HUDEP-2 (cell line): ENCODE data around the gene SCUBE1.

ENCODE experiments used
- DNase-seq, 76 experiments: peaks; one replicate each; lab custom pipeline; 2025; ENCODE audit not compliant: unreplicated experiment in 76 of 76; lab: John Stamatoyannopoulos, UW

SCUBE1 gene

DNA sequence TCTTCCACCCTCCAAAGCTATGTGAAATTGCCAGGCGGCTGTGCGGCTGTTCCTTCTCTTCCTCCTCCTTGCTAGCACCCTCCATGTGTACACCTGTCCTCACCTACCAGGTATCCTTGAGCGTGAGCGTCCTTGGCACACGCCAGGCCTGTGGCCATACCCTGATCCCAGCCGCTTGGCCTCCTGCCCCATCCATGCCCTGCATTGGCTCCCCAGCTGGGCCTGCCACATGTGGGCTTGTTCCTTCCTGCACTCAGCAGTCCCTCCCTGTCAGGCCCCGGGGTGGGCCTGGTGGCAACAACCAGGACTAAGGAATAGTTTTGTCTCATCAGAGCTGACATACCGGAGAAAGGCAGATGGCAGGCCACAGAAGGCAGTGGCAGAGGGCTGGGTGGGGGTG lies 40.0 kb downstream of the SCUBE1 start:
- DNase-seq = no peak

- no peak for DNase-seq
Measured at GRCh38 chr22:43302531-43303041, 40.6 kb downstream of the SCUBE1 start.

GRCh38 chr22:43301866-43302265 lies 41.3 kb downstream of the SCUBE1 start:
- no peak for DNase-seq

DNA sequence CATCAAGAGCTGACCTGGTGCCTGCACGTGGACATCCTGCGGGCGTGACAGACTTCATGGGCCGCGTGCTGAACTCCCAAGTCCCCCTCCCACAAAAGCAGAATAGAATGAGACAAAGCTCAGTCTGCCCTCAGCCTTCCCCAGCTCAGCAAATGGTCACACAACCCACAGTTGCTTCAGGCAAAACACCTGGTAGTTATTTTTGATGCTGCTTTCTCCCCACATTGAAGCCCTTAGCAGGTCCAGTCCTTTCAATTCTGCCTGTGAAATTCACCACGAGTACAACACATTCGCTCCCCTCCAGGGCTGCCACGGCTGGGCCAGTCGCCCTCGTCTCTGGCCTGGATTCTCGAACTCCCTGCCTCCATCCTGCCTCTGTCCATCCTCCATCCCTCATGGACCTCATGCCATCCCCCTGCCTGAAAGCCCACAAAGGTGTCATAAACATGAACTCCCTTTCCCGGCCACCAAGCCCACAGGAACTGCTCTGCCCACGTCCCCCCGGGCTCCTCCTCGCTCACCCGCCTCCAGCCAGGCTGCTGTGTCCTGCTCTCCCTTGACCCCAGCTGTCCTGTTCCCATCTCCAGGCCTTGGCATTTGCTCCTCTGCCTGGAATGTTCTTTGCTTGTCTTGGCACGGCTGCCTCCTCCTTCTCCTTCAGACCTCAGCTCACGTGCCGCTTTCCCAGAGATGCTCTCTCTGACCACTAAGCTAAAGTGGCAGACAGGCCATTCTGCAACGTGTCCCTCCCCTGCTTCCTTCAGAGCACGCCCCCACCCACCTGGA lies 42.1 kb downstream of the SCUBE1 start:
- DNase-seq = no peak

GRCh38 chr22:43299736-43300135 lies 43.4 kb downstream of the SCUBE1 start:
- no peak for DNase-seq

DNA sequence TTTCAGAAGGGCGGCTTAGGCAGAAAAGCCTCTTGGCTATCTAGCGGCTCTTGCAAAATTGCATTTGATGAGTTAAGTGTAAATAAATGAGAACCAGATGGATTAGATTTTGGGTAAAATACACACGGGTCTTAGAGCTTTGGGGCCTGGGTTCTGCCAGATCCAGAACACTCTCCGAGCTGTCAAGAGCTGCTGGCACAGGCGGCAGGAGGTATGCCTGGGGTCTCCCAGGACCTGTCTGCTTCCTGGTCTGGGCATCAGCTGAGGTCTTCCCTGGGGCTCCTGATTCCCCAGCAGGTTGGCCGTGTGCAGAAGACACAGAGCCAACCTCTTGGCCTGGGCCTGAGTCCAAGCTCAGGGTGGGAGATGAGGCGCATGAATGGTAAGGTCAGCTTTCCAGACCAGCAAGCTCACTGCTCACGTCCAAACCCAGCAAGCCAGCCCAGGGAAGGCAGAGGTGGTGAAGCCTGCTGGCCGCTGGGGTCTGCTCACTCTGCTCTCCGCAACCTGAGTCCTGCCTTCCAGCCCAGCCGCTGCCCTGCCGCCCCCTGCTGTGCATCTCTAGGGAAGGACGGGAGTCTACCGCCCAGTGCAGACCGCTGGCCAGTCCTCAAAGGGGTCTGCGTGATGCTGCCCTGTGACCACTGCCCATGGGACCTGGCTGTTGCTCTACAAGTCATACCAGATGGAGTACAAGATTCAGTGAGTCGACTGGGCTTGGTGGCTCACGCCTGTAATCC lies 44.9 kb downstream of the SCUBE1 start:
- no peak for DNase-seq

GRCh38 chr22:43297270-43298061 lies 45.7 kb downstream of the SCUBE1 start:
- no peak for DNase-seq

- DNase-seq = no peak
Measured at GRCh38 chr22:43296276-43296902, 46.8 kb downstream of the SCUBE1 start.

DNA sequence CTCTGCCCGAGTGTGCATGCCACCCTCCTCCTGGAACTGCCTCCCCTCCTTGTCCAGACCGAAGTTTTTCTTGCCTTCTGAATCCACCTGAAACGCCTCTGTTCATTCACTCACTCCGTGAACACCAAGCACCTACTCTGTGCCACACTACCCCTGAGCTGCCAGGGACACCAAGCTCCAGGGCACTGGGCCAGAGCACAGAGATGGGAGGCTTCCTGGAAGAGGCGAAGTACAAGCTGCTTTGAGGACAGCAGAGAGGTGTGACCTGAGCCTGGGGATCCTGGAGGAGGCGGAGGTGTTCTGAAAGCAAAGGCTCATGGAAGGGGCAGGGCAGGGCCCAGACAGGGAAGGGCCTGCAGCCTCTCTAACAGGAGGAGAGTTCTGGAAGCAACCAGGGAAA lies 47.5 kb downstream of the SCUBE1 start:
- no peak for DNase-seq

DNA sequence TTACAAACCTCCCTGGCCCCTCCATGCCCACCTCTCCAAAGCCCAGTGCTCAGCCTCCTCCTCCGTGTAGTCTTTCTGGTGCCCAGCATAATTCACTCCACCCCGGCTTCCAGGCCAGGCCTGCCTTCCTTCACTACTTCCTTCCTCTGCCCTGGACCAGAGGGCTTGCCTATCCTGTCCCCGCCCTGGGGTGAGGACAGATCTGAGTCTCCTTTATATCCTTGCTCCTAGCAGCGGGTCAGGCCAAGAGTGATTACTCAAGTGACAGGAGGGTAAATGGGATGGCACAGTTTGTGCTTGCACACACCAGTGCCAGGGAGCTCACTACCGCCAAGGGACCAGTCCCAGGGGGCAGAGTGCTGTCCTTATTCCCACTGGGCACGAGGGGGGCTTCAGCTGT lies 48.0 kb downstream of the SCUBE1 start:
- no peak for DNase-seq

DNA sequence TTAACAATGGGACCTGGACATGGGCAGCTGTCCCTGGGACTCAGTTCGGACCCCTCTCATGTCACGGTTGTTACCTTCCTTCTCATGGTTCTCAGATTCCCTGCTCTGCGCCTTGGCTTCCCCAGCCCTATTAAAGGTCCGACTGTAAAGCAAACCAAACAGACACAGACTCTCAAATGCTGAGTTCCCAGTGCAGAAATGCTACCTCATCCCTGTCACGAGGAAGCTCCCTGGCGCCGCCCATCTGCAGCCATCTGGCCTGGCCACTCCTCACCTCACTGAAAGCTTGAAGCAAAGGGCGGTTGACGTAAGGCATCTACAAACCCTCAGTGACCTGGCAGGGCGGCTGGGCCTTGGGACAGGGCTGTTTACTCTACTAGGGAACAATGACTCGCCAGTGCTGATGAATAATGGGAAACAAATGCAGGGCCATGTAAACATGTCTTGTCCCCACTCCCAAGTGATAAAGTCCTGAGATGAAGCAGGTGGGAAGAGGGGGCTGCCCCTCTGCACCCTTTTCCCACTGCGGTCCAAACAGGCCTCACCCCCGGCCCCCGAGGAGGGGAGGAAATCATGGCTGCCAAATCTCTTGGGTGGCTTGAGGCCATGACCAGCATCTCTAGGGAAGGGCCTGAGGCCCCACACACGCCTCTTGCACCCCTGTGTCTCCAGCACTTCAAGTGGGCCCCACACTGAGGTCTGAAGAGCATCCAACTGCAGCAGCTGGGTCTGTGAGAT lies 49.3 kb downstream of the SCUBE1 start:
- peak in 15 of 76 experiments; percentile 7 to 45 (median 16) for DNase-seq

DNA sequence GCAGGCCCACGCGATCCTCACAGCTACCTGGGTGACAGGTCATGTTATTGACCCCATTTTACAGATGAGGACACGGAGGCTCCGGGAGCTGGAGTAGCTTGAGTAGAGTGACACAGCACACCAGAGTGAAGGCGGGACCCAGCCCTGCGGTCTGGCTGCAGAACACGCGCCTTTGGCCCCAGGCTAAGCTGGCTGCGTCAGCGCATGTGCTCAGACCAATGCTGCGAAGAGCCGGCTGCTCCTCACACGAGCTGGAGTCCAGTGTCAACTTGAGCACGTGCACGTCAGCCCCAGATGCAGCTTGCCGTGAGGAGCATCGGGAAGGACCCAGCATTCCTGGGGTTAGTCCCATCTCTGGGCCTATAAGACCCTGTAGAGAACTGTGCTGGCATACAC lies 49.9 kb downstream of the SCUBE1 start:
- DNase-seq = no peak

- DNase-seq = no peak
Measured at GRCh38 chr22:43292630-43293018, 50.5 kb downstream of the SCUBE1 start.

DNA sequence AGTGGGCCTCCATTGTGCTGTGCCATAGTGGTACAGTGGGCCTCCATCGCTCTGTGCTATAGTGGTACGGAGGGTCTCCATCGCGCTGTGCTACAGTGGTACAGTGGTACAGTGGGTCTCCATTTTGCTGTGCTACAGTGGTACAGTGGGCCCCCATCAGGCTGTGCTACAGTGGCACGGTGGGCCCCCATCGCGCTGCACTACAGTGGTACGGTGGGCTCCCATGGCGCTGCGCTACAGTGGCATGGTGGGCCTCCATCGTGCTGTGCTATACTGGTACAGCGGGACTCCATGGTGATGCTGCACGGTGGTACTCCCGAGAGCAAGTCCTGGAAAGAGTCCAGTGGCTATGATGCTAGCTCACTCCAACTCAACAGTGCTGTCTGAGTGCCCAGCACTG lies 51.8 kb downstream of the SCUBE1 start:
- no peak for DNase-seq

- DNase-seq = no peak
Measured at GRCh38 chr22:43289976-43290721, 53.0 kb downstream of the SCUBE1 start.

GRCh38 chr22:43289531-43289963 lies 53.6 kb downstream of the SCUBE1 start:
- DNase-seq = no peak

DNA sequence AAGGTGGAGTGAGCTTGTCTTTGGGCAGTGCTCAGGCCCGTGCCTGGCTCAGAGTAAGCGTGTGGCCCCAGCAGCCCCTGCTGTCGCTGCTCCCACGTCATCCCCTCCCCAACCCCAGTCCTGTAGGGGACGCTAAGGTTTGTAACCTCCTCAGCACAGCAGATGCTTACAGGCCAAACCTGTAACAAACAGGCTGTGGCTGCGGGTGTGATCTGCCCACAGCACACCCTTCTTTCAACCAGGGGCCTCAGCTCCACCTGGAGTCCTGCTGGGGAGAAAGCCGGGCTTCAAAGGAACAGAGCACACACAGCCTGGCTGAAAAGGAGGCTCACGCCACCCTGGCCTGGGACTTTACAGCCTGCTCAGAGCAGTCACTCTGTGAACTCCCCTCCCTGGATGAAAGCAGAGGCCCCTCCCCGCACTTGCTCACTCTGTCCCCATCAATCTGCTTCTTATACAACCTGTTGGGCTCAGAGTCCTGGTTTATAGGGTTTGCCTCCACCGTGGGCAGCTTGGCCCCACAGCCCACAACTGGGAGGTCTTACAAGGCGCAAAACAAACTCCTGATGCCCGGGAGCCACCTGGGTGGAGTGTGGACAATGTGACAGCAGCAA lies 54.3 kb downstream of the SCUBE1 start:
- DNase-seq = no peak

DNA sequence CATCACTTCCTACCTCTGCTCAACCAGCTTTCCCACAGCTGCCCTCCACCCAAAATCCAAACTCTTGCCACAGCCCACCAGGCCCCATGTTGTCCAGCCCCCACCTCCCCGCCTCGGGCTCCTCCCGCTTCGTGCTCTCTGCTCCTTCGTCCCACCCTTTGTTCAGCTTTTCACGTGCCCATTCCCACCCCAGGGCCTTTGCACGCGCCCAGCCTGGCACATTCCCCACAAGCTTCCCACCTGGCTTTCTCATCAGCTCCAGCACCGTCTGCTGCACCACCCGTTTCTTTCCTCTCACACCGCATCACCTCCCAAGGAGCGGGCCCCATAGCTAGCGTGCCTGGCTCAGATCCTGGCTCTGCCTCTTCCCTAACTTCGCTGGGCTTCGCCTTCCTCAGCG lies 54.8 kb downstream of the SCUBE1 start:
- no peak for DNase-seq

- DNase-seq = no peak
Measured at GRCh38 chr22:43287441-43287840, 55.7 kb downstream of the SCUBE1 start.
